ENCODE results near the gene S1PR1. TPM values are rescaled to one million over a fixed set of nuclear protein-coding genes. Genes with fewer than 3 reads are reported as not detected.

Gene S1PR1
- total RNA-seq, 4 donors from 2014 or later: 28.8 to 54.3 (median 47.5) TPM

DNA sequence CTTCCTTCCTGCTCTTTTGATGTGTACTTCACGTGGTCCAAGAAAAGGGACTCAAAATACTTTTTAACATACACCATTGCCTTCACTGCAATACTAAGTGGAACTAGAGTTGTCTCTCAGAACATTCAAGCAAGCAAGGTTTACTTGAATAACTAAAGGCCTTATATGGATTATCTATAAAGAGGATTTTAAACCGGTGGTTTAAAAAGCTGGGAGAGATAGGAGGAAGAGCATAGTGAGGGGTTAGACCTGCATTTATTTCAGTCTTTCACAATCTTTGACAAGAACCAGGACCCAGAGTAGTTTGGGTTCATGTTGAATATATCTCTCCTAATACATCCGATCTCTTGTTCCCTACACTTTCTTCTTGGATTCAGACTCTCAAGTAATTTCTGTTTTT, 6.9 kb downstream of the S1PR1 start:
- in situ Hi-C loops (cut with MboI; ENCODE audit: low sequenced_read_pairs in 4 of 4): no loop called here
- DNase-seq: no peak

DNA sequence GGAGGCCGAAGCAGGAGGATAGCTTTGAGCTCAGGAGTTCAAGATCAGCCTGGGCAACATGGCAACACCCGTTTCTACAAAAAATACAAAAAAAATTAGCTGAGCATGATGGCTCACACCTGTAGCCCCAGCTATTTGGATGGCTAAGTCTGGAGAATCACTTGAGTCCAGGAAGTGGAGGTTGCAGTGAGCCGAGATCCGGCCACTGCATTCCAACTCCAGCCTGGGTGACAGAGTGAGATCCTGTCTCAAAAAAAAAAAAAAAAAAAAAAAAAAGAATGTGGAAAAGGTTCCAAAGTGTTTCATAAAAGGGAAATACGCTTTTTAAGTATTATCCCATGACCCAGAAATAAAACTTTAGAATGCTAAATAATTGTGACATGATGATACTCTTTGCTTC, 8.0 kb downstream of the S1PR1 start:
- TF ChIP-seq, protein P1, sequence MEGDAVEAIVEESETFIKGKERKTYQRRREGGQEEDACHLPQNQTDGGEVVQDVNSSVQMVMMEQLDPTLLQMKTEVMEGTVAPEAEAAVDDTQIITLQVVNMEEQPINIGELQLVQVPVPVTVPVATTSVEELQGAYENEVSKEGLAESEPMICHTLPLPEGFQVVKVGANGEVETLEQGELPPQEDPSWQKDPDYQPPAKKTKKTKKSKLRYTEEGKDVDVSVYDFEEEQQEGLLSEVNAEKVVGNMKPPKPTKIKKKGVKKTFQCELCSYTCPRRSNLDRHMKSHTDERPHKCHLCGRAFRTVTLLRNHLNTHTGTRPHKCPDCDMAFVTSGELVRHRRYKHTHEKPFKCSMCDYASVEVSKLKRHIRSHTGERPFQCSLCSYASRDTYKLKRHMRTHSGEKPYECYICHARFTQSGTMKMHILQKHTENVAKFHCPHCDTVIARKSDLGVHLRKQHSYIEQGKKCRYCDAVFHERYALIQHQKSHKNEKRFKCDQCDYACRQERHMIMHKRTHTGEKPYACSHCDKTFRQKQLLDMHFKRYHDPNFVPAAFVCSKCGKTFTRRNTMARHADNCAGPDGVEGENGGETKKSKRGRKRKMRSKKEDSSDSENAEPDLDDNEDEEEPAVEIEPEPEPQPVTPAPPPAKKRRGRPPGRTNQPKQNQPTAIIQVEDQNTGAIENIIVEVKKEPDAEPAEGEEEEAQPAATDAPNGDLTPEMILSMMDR (IDR thresholded peaks at IDR 0.05 in 4 of 5, conservative IDR thresholded peaks at IDR 0.05 in 1 of 5): no peak
- no peak for TF ChIP-seq POLR2A (IDR thresholded peaks at IDR 0.05)
- ATAC-seq (no peak), DNase-seq (no peak)
- Histone ChIP-seq H3K27me3 (no peaks in the 10 kb centered on the region), H3K27ac (no peak overlapping the region), H3K4me1 (no peaks in the 10 kb centered on the region), H3K36me3 (no peaks in the 10 kb centered on the region), H3K4me3 (no peak overlapping the region), H3K9me3 (no peaks in the 10 kb centered on the region)
- intact Hi-C loops (cut with DNase I; ENCODE audit: low total_unique reads): no loop called here
- in situ Hi-C loops (cut with MboI; ENCODE audit: low sequenced_read_pairs in 4 of 4): no loop called here

More for the DNA sequence above, 6.9 kb downstream of the S1PR1 start:
- H3K27me3 ChIP-seq: peaks cover 0 to 7% (median 3%) of the 10 kb centered on the region in 3 donors
- no peaks in the 10 kb centered on the region for H3K4me1 ChIP-seq
- TF ChIP-seq POLR2A (IDR thresholded peaks at IDR 0.05): no peak
- TF ChIP-seq, protein P1 (IDR thresholded peaks at IDR 0.05 in 4 of 5, conservative IDR thresholded peaks at IDR 0.05 in 1 of 5): no peak
- H3K36me3 ChIP-seq: no peaks in the 10 kb centered on the region
- H3K9me3 ChIP-seq: no peaks in the 10 kb centered on the region
- ATAC-seq: no peak
- intact Hi-C loops (cut with DNase I; ENCODE audit: low total_unique reads): no loop called here
- peak overlapping the region in 2 of 4 donors; percentile 4 to 37 for H3K27ac ChIP-seq
- no peak overlapping the region for H3K4me3 ChIP-seq

DNA sequence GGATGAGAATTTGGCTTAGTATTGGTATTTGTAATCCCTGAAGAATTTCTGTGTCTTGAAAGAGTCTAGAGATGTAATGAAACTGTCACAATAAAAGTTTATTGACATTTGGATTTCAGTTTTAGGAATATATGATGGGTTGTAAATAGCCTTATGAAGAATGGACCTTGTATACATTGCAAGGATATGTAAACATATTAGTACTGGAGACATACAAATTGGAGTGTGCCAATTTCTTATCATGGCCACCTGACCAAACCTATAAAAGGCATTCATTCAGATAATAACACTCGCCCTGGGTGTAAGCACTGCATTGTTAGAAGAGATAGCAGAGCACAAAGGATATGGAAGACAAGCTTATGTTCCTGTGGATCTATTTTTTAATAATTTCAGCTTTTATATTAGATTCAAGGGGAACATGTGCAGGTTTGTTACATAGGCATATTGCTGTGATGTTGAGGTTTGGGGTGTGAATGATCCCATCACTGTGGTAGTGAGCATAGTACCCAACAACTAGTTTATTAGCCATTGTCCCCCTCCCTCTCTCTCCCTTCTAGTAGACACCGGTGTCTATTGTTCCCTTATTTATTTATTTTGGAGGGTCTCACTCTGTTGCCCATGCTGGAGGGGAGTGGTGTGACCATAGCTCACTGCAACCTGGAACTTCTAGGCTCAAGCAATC, 8.6 kb downstream of the S1PR1 start:
- ATAC-seq: no peak
- in situ Hi-C loops (cut with MboI; ENCODE audit: low sequenced_read_pairs in 4 of 4) (no loop called here), intact Hi-C loops (cut with DNase I; ENCODE audit: low total_unique reads) (no loop called here)
- DNase-seq: no peak
- no peak overlapping the region for H3K27ac ChIP-seq
- no peak for TF ChIP-seq POLR2A (IDR thresholded peaks at IDR 0.05)
- TF ChIP-seq, protein P1 (IDR thresholded peaks at IDR 0.05 in 4 of 5, conservative IDR thresholded peaks at IDR 0.05 in 1 of 5): no peak
- no peaks in the 10 kb centered on the region for H3K4me1 ChIP-seq
- no peaks in the 10 kb centered on the region for H3K9me3 ChIP-seq
- H3K27me3 ChIP-seq: no peaks in the 10 kb centered on the region
- H3K4me3 ChIP-seq: no peak overlapping the region
- no peaks in the 10 kb centered on the region for H3K36me3 ChIP-seq

DNA sequence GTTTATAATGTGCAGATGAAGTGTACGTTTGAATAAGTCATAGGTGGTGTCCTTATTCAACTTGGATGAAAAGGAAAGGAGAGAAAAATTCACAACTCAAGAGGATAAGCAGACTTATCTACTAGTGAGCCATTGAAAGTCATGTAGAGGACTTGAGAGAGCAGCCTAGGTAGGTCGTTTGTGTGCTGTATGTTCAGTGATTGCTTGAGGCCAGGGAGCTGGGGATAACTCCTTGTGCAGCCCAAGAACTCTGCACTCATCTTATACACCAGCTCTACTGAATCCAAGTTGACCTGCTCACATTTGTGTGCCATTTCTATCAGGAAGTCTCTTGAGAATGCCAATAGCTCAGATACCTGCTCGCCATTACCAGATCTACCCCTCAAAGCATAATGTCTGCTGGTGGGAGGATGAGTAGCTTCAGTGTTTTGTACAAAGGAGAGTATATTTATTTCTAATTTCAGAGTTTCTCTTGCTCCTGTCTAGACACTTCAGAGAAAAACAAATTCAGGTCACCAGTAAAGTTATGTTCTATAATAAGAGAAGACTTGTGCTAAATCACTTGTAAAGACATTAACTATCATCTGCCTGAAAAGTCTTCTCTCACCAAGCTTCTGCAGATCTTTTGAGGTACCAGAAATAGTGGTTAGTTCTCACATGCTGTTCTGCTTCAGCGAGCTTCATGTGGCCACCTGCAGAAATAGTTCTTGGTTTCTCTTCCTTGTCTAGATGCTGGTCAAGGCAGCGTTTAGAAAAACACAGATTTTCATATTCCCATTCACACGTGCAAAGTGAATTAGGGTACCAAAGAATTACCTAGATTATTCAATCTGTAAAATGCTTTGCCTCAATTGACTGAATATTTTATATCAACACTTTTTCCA, 10.8 kb downstream of the S1PR1 start:
- no peak overlapping the region for H3K4me3 ChIP-seq
- H3K4me1 ChIP-seq: no peaks in the 10 kb centered on the region
- in situ Hi-C loops (cut with MboI; ENCODE audit: low sequenced_read_pairs in 4 of 4) (no loop called here), intact Hi-C loops (cut with DNase I; ENCODE audit: low total_unique reads) (no loop called here)
- DNase-seq: no peak
- no peaks in the 10 kb centered on the region for H3K36me3 ChIP-seq
- no peak for TF ChIP-seq POLR2A (IDR thresholded peaks at IDR 0.05)
- TF ChIP-seq, protein P1 (IDR thresholded peaks at IDR 0.05 in 4 of 5, conservative IDR thresholded peaks at IDR 0.05 in 1 of 5): no peak
- no peaks in the 10 kb centered on the region for H3K27me3 ChIP-seq
- no peaks in the 10 kb centered on the region for H3K9me3 ChIP-seq
- ATAC-seq: no peak
- H3K27ac ChIP-seq: no peak overlapping the region

Measured in gastrocnemius medialis (tissue), 4 donors.